Activated T-cell treated with anti-CD3 and anti-CD28 coated beads, Interleukin-2, amount 50 U/mL, for 4 hours (primary cell): ENCODE measurements around the gene NAALADL2. TPM values are rescaled to one million over a fixed set of nuclear protein-coding genes. Genes with fewer than 3 reads are reported as not detected.
"Not testable (repeated sequence)": the region's sequence is repeated elsewhere in the genome, so short reads cannot be mapped to it uniquely, and the experiment has no call there.

Experiments used
- ATAC-seq, 2 donors: fragments of 200-7000 bp; cut with Tn5 transposase; one replicate each; pipeline ENCODE4 v1.10.0; 2021
- DNase-seq: peaks from one replicate; pipeline ENCODE4 v3.0.0-alpha.2; 2020
- H3K27me3 Mint-ChIP-seq: one replicate; pipeline ENCODE4 v1.8.0; 2021; ENCODE audit warnings: low read depth, mixed read lengths
- H3K36me3 Mint-ChIP-seq: one replicate; pipeline ENCODE4 v1.8.0; 2022; ENCODE audit warnings: mixed read lengths; ENCODE audit not compliant: insufficient read depth
- H3K4me1 Mint-ChIP-seq: one replicate; pipeline ENCODE4 v1.8.0; 2021; ENCODE audit warnings: low read depth, mixed read lengths
- H3K4me3 Mint-ChIP-seq: one replicate; pipeline ENCODE4 v1.8.0; 2021; ENCODE audit warnings: mild to moderate bottlenecking, moderate library complexity, mixed read lengths
- H3K9me3 Mint-ChIP-seq: one replicate; pipeline ENCODE4 v1.8.0; 2021; ENCODE audit warnings: mixed read lengths
- total RNA-seq, 3 donors: library from RNA; stranded (reverse); gene quantifications; one replicate each; pipeline ENCODE4 v1.2.1, GENCODE V29; 2021

The NAALADL2 gene
- total RNA-seq, 3 donors from 2014 or later: 0.26 to 0.33 (median 0.33) TPM

DNA sequence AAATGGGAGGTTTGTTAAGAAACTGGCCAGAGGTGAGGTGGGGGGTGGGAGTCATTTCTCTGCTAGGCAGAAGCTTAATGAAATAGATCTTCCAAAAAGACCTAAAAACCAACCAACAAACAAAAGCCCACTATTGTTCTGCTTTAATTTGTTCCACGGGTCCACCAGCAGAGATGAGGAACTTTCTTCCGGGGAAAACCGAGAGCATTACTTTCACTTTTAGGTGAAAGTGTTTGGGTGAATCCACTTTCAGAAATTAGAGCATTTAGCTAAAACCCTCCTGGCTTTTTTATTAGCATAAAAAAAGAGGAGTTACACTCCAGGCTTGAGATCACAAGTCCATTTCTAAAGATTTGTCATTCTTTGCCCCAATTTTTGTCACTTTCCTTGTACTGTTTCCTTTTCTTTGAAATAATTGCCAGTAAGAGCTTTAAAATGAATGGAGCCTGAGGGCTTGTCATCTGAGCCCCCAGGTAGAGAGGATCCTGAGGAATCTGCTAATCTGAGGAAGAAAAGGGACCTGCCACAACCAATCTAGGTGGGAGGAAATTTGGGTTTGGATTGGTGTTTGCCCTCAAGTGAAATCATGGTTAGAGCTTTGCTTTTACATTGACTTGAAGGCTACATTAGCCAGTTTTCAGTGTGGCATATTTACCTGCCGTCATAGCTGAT lies 667.6 kb downstream of the NAALADL2 start:
- H3K4me3 Mint-ChIP-seq: no peak overlapping the region
- DNase-seq: no peak

GRCh38 chr3:175528693-175529092 lies 669.6 kb downstream of the NAALADL2 start:
- H3K27me3 Mint-ChIP-seq, H3K36me3 Mint-ChIP-seq, H3K4me3 Mint-ChIP-seq, ATAC-seq, DNase-seq, H3K9me3 Mint-ChIP-seq, H3K4me1 Mint-ChIP-seq: not testable (repeated sequence)

More for the DNA sequence above, 667.6 kb downstream of the NAALADL2 start:
- ATAC-seq: no peak
- no peaks in the 10 kb centered on the region for H3K36me3 Mint-ChIP-seq
- H3K27me3 Mint-ChIP-seq: no peaks in the 10 kb centered on the region
- H3K9me3 Mint-ChIP-seq: no peaks in the 10 kb centered on the region
- peaks cover 1% of the 10 kb centered on the region for H3K4me1 Mint-ChIP-seq

DNA sequence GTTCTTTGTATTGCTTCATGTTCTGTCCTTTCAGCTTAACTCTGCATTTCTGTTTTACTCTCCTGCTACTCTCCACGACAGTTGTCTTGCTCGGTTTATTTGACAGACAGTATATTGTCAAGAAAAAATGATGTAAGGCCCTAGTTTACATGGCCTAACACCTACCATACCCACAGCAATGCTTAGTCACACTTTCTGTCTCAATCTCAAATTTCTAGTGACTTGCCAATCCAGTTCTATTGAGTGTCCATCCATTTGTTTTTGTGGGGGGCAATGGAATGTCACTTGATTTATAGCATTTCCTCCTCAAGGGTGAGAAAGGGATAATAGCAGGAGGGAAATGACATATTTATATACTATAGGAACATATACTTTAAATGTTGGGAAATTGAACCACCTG lies 676.2 kb downstream of the NAALADL2 start:
- H3K27me3 Mint-ChIP-seq: no peaks in the 10 kb centered on the region
- H3K4me3 Mint-ChIP-seq: no peak overlapping the region
- no peaks in the 10 kb centered on the region for H3K4me1 Mint-ChIP-seq
- peaks cover 21% of the 10 kb centered on the region for H3K9me3 Mint-ChIP-seq
- no peaks in the 10 kb centered on the region for H3K36me3 Mint-ChIP-seq
- ATAC-seq (no peak), DNase-seq (no peak)

DNA sequence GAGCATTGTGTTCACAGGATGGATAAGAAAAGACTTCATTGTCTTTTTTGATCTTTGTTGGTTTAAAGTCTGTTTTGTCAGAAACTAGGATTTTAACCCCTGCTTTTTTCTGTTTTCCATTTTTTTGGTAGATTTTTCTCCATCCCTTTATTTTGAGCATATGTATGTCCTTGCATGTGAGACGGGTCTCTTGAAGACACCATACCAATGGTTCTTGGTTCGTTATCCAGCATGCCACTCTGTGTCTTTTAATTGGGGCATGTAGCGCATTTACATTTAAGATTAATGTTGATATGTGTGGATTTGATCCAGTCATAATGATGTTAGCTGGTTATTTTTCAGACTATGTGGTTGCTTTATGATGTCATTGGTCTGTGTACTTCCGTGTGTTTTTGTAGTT lies 687.0 kb downstream of the NAALADL2 start:
- Mint-ChIP-seq H3K9me3 (peaks cover 14% of the 10 kb centered on the region), H3K36me3 (no peaks in the 10 kb centered on the region), H3K4me3 (no peak overlapping the region), H3K27me3 (no peaks in the 10 kb centered on the region), H3K4me1 (no peaks in the 10 kb centered on the region)
- ATAC-seq (no peak), DNase-seq (no peak)

DNA sequence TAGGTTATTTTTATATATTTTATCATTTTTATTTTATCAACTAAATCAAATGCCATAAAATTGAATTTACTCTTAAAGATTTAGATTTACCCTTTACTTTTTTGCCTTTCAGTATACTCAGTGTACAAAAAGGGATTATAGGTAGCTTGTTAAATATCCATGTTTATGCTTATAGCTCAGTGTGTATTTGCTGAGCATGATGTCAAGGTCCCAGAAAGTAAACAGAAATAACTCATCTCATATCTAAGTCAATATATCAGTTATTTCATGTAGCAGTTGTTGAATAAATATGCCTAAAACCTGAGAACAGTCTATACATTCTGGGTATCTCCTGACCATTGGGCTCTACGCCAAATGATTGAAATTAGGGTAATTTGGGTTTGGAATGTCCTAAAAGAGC lies 693.8 kb downstream of the NAALADL2 start:
- H3K4me3 Mint-ChIP-seq: no peak overlapping the region
- no peak for ATAC-seq
- no peaks in the 10 kb centered on the region for H3K4me1 Mint-ChIP-seq
- DNase-seq: no peak
- H3K9me3 Mint-ChIP-seq: peaks cover 9% of the 10 kb centered on the region
- no peaks in the 10 kb centered on the region for H3K27me3 Mint-ChIP-seq
- no peaks in the 10 kb centered on the region for H3K36me3 Mint-ChIP-seq

- DNase-seq (no peak), ATAC-seq (no peak)
- H3K4me3 Mint-ChIP-seq: no peak overlapping the region
- H3K27me3 Mint-ChIP-seq: no peaks in the 10 kb centered on the region
- H3K4me1 Mint-ChIP-seq: no peaks in the 10 kb centered on the region
- H3K9me3 Mint-ChIP-seq: peaks cover 17% of the 10 kb centered on the region
- H3K36me3 Mint-ChIP-seq: no peaks in the 10 kb centered on the region
Observed at GRCh38 chr3:175554801-175555200, 695.7 kb downstream of the NAALADL2 start.

GRCh38 chr3:175558261-175558660 lies 699.1 kb downstream of the NAALADL2 start:
- Mint-ChIP-seq H3K4me1 (no peaks in the 10 kb centered on the region), H3K27me3 (no peaks in the 10 kb centered on the region), H3K9me3 (peaks cover 17% of the 10 kb centered on the region), H3K36me3 (no peaks in the 10 kb centered on the region), H3K4me3 (no peak overlapping the region)
- ATAC-seq (no peak), DNase-seq (no peak)

DNA sequence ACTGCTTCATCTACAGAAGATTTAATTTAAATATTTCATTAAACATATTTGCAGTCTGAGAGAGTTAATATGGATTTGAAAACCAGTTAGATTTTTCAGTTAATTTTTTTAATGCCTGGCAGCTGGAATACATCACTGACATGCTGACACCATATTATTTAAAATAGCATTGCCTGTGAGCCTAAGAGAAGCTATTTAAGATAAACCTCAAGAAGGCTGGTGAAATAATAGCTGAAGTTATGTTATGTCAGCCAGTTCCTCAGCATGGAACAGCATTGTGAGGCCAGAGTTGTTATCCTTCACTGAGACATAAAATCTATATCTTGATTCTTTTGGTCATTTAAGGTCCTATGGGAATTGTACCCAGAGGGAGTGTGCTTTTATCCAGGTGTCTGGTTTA lies 705.2 kb downstream of the NAALADL2 start:
- H3K9me3 Mint-ChIP-seq: peaks cover 12% of the 10 kb centered on the region
- H3K4me3 Mint-ChIP-seq: no peak overlapping the region
- no peaks in the 10 kb centered on the region for H3K36me3 Mint-ChIP-seq
- DNase-seq: no peak
- no peaks in the 10 kb centered on the region for H3K4me1 Mint-ChIP-seq
- no peaks in the 10 kb centered on the region for H3K27me3 Mint-ChIP-seq
- no peak for ATAC-seq

DNA sequence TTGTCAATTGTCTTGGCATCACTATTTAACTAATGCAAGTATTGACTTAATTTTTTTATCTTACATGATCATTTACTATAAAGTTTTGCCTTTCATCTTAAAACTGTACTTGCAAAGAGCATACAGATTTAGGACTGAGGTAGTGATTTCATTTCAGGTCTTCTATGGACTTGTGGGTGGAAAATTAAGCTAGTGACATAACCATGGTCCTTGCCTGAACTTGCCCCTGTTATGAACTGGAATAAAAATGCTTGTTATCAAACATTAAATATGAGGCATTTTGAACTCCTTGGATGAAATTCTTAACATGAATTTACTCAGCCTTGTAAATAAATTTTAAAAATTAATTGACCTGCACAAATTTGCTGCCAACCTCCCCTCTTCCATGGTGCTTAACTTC lies 712.0 kb downstream of the NAALADL2 start:
- peaks cover 3% of the 10 kb centered on the region for H3K9me3 Mint-ChIP-seq
- no peaks in the 10 kb centered on the region for H3K36me3 Mint-ChIP-seq
- no peak overlapping the region for H3K4me3 Mint-ChIP-seq
- no peak for ATAC-seq
- no peak for DNase-seq
- no peaks in the 10 kb centered on the region for H3K4me1 Mint-ChIP-seq
- no peaks in the 10 kb centered on the region for H3K27me3 Mint-ChIP-seq

- Mint-ChIP-seq H3K4me3 (no peak overlapping the region), H3K27me3 (no peaks in the 10 kb centered on the region), H3K9me3 (no peaks in the 10 kb centered on the region), H3K4me1 (no peaks in the 10 kb centered on the region), H3K36me3 (no peaks in the 10 kb centered on the region)
- DNase-seq: no peak
- no peak for ATAC-seq
Observed at GRCh38 chr3:175573226-175573625, 714.1 kb downstream of the NAALADL2 start.

DNA sequence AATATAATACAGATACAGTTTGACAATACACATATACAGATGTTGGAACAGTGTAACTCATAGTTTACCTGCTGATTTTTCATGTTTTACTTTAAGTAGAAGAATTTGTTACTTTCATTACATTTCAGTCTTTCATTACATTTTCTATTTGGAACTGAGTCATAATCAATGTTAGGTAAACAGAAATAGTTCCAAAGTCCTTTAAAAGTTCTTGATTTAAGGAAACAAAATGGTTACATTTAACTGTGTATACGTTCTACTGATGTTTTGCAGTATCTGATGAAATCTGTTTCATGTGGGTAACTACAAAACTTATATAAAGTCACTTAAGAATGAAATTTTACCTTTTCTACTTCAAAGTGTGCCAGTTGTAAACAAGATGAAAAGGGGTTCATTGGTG lies 721.2 kb downstream of the NAALADL2 start:
- H3K36me3 Mint-ChIP-seq: no peaks in the 10 kb centered on the region
- H3K27me3 Mint-ChIP-seq: no peaks in the 10 kb centered on the region
- DNase-seq: no peak
- H3K9me3 Mint-ChIP-seq: peaks cover 5% of the 10 kb centered on the region
- H3K4me1 Mint-ChIP-seq: no peaks in the 10 kb centered on the region
- no peak for ATAC-seq
- H3K4me3 Mint-ChIP-seq: no peak overlapping the region

GRCh38 chr3:175585898-175586297 lies 726.8 kb downstream of the NAALADL2 start:
- H3K36me3 Mint-ChIP-seq: no peaks in the 10 kb centered on the region

DNA sequence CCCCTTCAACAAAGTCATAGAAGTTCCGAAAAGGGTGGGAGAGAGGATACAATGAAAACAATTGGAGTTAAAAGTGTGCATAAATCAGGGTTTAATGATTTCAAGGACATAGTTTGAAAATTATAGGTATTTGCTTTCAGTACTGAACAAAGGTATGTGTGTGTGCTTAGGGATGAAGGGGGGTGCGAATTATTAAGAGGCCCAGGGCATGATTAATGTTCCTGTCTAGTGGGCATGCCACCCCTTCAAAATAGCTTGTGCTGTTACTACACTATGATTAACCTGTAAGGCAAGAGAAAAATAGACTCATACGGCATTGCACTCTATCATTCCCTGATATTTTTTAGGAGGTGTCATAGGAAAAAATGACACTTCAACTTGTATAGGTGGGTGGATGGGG lies 731.6 kb downstream of the NAALADL2 start:
- Mint-ChIP-seq H3K9me3 (peaks cover 11% of the 10 kb centered on the region), H3K36me3 (no peaks in the 10 kb centered on the region), H3K4me3 (no peak overlapping the region), H3K4me1 (no peaks in the 10 kb centered on the region), H3K27me3 (no peaks in the 10 kb centered on the region)
- DNase-seq (no peak), ATAC-seq (no peak)

More at GRCh38 chr3:175585898-175586297, 726.8 kb downstream of the NAALADL2 start:
- no peak overlapping the region for H3K4me3 Mint-ChIP-seq
- H3K4me1 Mint-ChIP-seq: no peaks in the 10 kb centered on the region
- peaks cover 8% of the 10 kb centered on the region for H3K9me3 Mint-ChIP-seq
- DNase-seq: no peak
- no peaks in the 10 kb centered on the region for H3K27me3 Mint-ChIP-seq
- ATAC-seq: no peak

DNA sequence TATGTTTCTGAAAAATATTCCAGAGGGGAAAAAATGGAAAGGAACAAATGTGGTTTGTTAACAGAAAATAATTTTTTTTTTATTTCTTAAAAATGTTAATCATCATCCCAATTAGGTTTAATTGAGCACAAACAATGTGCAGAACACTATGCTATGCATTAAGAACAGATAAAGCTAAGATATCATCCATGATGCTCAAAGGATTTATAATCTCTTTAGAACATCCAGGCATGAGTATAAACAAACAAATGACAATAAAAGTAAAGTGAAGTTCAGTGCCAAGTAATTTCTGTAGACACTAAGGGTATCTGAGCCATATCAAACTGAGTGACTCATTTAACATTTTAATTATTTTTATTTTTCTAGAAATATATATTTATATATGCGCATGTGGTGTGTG lies 732.2 kb downstream of the NAALADL2 start:
- Mint-ChIP-seq H3K4me1 (no peaks in the 10 kb centered on the region), H3K27me3 (no peaks in the 10 kb centered on the region), H3K9me3 (peaks cover 11% of the 10 kb centered on the region), H3K36me3 (no peaks in the 10 kb centered on the region), H3K4me3 (no peak overlapping the region)
- DNase-seq: no peak
- ATAC-seq: no peak

DNA sequence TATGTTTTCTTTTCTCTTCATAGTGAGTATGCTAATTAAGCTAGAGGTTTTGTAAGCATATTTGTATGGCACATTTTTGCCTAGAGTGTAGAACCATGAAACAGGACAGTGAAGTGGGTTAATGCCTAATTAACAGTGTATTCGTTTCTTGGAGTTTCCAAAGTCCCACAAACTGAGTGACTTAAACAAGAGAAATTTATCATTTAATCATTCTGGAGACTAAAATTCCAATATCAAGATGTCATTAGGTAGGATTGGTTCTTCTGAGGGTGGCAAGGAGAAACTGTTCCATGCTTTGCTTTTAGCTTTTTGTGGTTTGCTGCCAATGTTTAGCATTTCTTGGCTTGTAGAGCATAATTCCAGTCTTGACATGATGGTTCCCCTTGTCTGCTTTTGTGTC lies 734.2 kb downstream of the NAALADL2 start:
- no peak overlapping the region for H3K4me3 Mint-ChIP-seq
- no peak for ATAC-seq

More for the DNA sequence above, 734.2 kb downstream of the NAALADL2 start:
- H3K9me3 Mint-ChIP-seq: peaks cover 8% of the 10 kb centered on the region
- DNase-seq: no peak
- H3K27me3 Mint-ChIP-seq: no peaks in the 10 kb centered on the region
- no peaks in the 10 kb centered on the region for H3K36me3 Mint-ChIP-seq
- no peaks in the 10 kb centered on the region for H3K4me1 Mint-ChIP-seq
